H1 (cell line): ENCODE data around the gene CHN2. TPM values are rescaled to one million over a fixed set of nuclear protein-coding genes. Genes with fewer than 3 reads are reported as not detected.

ENCODE experiments used
- CTCF ChIA-PET: fragments of 300-600 bp; sonication (Branson Sonifier 250); formaldehyde crosslinking; loops from one replicate; lab custom pipeline; 2021; ENCODE audit not compliant: partially characterized antibody; lab: Charles Lee
- POLR2A ChIA-PET: fragments of 300-600 bp; sonication (Branson Sonifier 250); formaldehyde crosslinking; loops from one replicate; lab custom pipeline; 2021; ENCODE audit warnings: inconsistent platforms; ENCODE audit not compliant: partially characterized antibody; lab: Charles Lee
- DNase-seq, 2 experiments: peaks; one replicate each; pipeline versions ENCODE4 v3.0.0 to v3.0.0-alpha.2; 2010 to 2022; ENCODE audit warnings: low spot score in 2 of 2, low read depth in 1 of 2, mixed read lengths in 1 of 2
- FAIRE-seq: peaks from 2 replicates; lab custom pipeline; 2011; peaks lifted over from hg19 to GRCh38; lab: Jason Lieb, UNC
- H2AFZ ChIP-seq: 2 replicates; pipeline ENCODE4 v1.8.1; 2012; ENCODE audit warnings: low read length, inconsistent platforms
- H2AK5ac ChIP-seq: 2 replicates; pipeline ENCODE4 v1.6.1; 2013; ENCODE audit warnings: low read depth, low read length
- H2BK120ac ChIP-seq: replicated peaks from 2 replicates; pipeline ENCODE3; 2013; ENCODE audit warnings: low read depth, low read length, inconsistent platforms
- H2BK12ac ChIP-seq: 2 replicates; pipeline ENCODE4 v1.6.1; 2013; ENCODE audit warnings: low read depth, low read length
- H2BK15ac ChIP-seq: 2 replicates; pipeline ENCODE4 v1.6.1; 2013; ENCODE audit warnings: low read length
- H2BK20ac ChIP-seq: 2 replicates; pipeline ENCODE4 v1.6.1; 2013; ENCODE audit warnings: low read length
- H2BK5ac ChIP-seq: 2 replicates; pipeline ENCODE4 v1.6.1; 2013; ENCODE audit warnings: low read depth, low read length
- H3K14ac ChIP-seq: 2 replicates; pipeline ENCODE4 v1.6.1; 2013; ENCODE audit warnings: inconsistent platforms; ENCODE audit not compliant: insufficient read length
- H3K18ac ChIP-seq: 2 replicates; pipeline ENCODE4 v1.6.1; 2013; ENCODE audit warnings: low read length; ENCODE audit errors: extremely low read depth
- H3K23ac ChIP-seq: 2 replicates; pipeline ENCODE4 v1.6.1; 2013; ENCODE audit warnings: inconsistent platforms; ENCODE audit not compliant: insufficient read length
- H3K23me2 ChIP-seq: 2 replicates; pipeline ENCODE4 v1.6.1; 2013; ENCODE audit warnings: low read depth, low read length
- H3K27ac ChIP-seq: 2 replicates; pipeline ENCODE4 v1.6.1; 2011; ENCODE audit warnings: low read depth, low read length, inconsistent platforms
- H3K27me3 ChIP-seq, 4 experiments: replicated peaks in 1 of 4; 1 replicate in 1 of 4; 2 replicates in 3 of 4; pipeline versions ENCODE4 v1.6.1 to v1.8.1; 2011 to 2013; ENCODE audit warnings: low read length in 3 of 4, mild to moderate bottlenecking in 3 of 4, inconsistent platforms in 2 of 4, mixed read lengths in 2 of 4, moderate library complexity in 1 of 4; ENCODE audit not compliant: control insufficient read depth in 3 of 4, insufficient read depth in 3 of 4; ENCODE audit errors: extremely low read depth in 1 of 4
- H3K36me3 ChIP-seq, 4 experiments: 2 replicates each; pipeline versions ENCODE4 v1.6.1 to v1.8.1; 2011 to 2013; ENCODE audit warnings: mild to moderate bottlenecking in 4 of 4, low read length in 3 of 4, moderate library complexity in 2 of 4, control low read depth in 1 of 4, inconsistent platforms in 1 of 4; ENCODE audit not compliant: insufficient read depth in 4 of 4, control insufficient read depth in 2 of 4
- H3K4ac ChIP-seq: replicated peaks from 2 replicates; pipeline ENCODE3; 2013; ENCODE audit warnings: low read length, low read depth, mixed read lengths, inconsistent platforms; ENCODE audit not compliant: insufficient read length
- H3K4me1 ChIP-seq, 4 experiments: replicated peaks in 1 of 4; 1 replicate in 1 of 4; 2 replicates in 3 of 4; pipeline versions ENCODE4 v1.6.1 to v1.8.1; 2011 to 2013; ENCODE audit warnings: low read length in 3 of 4, inconsistent platforms in 2 of 4, mixed read lengths in 1 of 4; ENCODE audit not compliant: insufficient read depth in 4 of 4, control insufficient read depth in 3 of 4
- H3K4me2 ChIP-seq, 2 experiments: 2 replicates each; pipeline versions ENCODE4 v1.6.1 to v1.8.1; 2011 to 2013; ENCODE audit warnings: low read depth in 2 of 2, low read length in 2 of 2, control low read depth in 1 of 2, inconsistent platforms in 1 of 2, mild to moderate bottlenecking in 1 of 2; ENCODE audit not compliant: insufficient read depth in 1 of 2
- H3K4me3 ChIP-seq, 4 experiments: fragments of 200-600, 300-600 bp in 1 of 4; sonication (generic), shearing (Covaris generic), sonication (Bioruptor Twin) in 1 of 4; 2 replicates each; pipeline versions ENCODE4 v1.5.1 to v1.8.1; 2011 to 2016; ENCODE audit warnings: low read length in 4 of 4, low read depth in 3 of 4, control low read depth in 2 of 4, inconsistent platforms in 2 of 4, mild to moderate bottlenecking in 2 of 4, mixed read lengths in 1 of 4, moderate library complexity in 1 of 4; ENCODE audit not compliant: insufficient read depth in 2 of 4; ENCODE audit errors: extremely low read depth in 1 of 4
- H3K56ac ChIP-seq: replicated peaks from 2 replicates; pipeline ENCODE3; 2013; ENCODE audit warnings: low read depth, mild to moderate bottlenecking, mixed read lengths, low read length, inconsistent platforms; ENCODE audit not compliant: insufficient read length
- H3K79me1 ChIP-seq: 2 replicates; pipeline ENCODE4 v1.6.1; 2013; ENCODE audit warnings: low read depth, low read length, control low read depth
- H3K79me2 ChIP-seq, 2 experiments: 2 replicates each; pipeline versions ENCODE4 v1.6.1 to v1.8.1; 2012 to 2013; ENCODE audit warnings: low read length in 2 of 2, mild to moderate bottlenecking in 2 of 2, inconsistent platforms in 1 of 2; ENCODE audit not compliant: insufficient read depth in 2 of 2, control insufficient read depth in 1 of 2
- H3K9ac ChIP-seq, 4 experiments: replicated peaks in 1 of 4; 1 replicate in 1 of 4; 2 replicates in 3 of 4; pipeline versions ENCODE4 v1.6.1 to v1.8.1; 2011 to 2013; ENCODE audit warnings: low read depth in 3 of 4, low read length in 3 of 4, control low read depth in 2 of 4, mild to moderate bottlenecking in 2 of 4, moderate library complexity in 2 of 4, inconsistent platforms in 1 of 4; ENCODE audit errors: extremely low read depth in 1 of 4
- H3K9me3 ChIP-seq, 2 experiments: 2 replicates each; pipeline versions ENCODE4 v1.6.1 to v1.8.1; 2012 to 2013; ENCODE audit warnings: mild to moderate bottlenecking in 2 of 2, moderate library complexity in 2 of 2, control low read depth in 1 of 2, inconsistent platforms in 1 of 2, low read depth in 1 of 2, low read length in 1 of 2, mixed read lengths in 1 of 2; ENCODE audit not compliant: insufficient read depth in 2 of 2
- H4K20me1 ChIP-seq, 2 experiments: replicated peaks in 1 of 2; 2 replicates each; pipeline versions ENCODE3 to v1.8.1; 2011 to 2013; ENCODE audit warnings: inconsistent platforms in 2 of 2, low read length in 2 of 2, mild to moderate bottlenecking in 1 of 2; ENCODE audit not compliant: insufficient read depth in 2 of 2, control insufficient read depth in 1 of 2
- H4K5ac ChIP-seq: 2 replicates; pipeline ENCODE4 v1.6.1; 2013; ENCODE audit warnings: low read length, low read depth, mixed read lengths, inconsistent platforms; ENCODE audit not compliant: insufficient read length
- H4K8ac ChIP-seq: 2 replicates; pipeline ENCODE4 v1.8.0; 2013; ENCODE audit warnings: mild to moderate bottlenecking, moderate library complexity, low read length, inconsistent platforms; ENCODE audit not compliant: insufficient read depth; ENCODE audit errors: extremely low read depth
- H4K91ac ChIP-seq: replicated peaks from 2 replicates; pipeline ENCODE3; 2013; ENCODE audit warnings: low read length, mixed read lengths, inconsistent platforms; ENCODE audit not compliant: insufficient read length
- PHF8 ChIP-seq: fragments of 200-600 bp; sonication (generic); conservative IDR thresholded peaks from 2 replicates; pipeline ENCODE4 v1.7.1; 2012; ENCODE audit warnings: low read depth, mild to moderate bottlenecking, inconsistent platforms, low read length, moderate library complexity
- POU5F1 ChIP-seq: IDR thresholded peaks from 2 replicates; pipeline ENCODE4 v1.6.1; 2011; ENCODE audit warnings: low read depth, mild to moderate bottlenecking, low read length, moderate library complexity
- RBBP5 ChIP-seq: IDR thresholded peaks from 2 replicates; pipeline ENCODE4 v1.7.1; 2012; ENCODE audit warnings: low read depth, mild to moderate bottlenecking, inconsistent platforms, low read length, moderate library complexity, borderline replicate concordance
- SRF ChIP-seq: IDR thresholded peaks from 2 replicates; pipeline ENCODE4 v1.6.1; 2011; ENCODE audit warnings: mild to moderate bottlenecking, low read depth, low read length, moderate library complexity
- WGBS, 2 experiments: shearing (Covaris generic) in 1 of 2; methylation state at CpG; one replicate each; pipeline versions ENCODE4 v1.1.6 to v1.1.7; 2013 to 2015; ENCODE audit warnings: low lambda C conversion rate in 2 of 2, mixed read lengths in 2 of 2, inconsistent platforms in 1 of 2, low coverage in 1 of 2, missing lambda C conversion rate in 1 of 2; ENCODE audit not compliant: insufficient replicate concordance in 2 of 2, insufficient coverage in 1 of 2, insufficient read length in 1 of 2; ENCODE audit errors: extremely low coverage in 1 of 2, missing lambda C conversion rate in 1 of 2; 5-methylcytosine and 5-hydroxymethylcytosine counted together
- polyA plus RNA-seq, 7 experiments: library from polyadenylated mRNA; depleted of rRNA in 3 of 7; stranded (reverse) in 5 of 7; unstranded in 2 of 7; fragments of >200 nt in 5 of 7; fragments of 200-250 nt in 2 of 7; gene quantifications; 1 replicate in 5 of 7; 2 replicates in 1 of 7; 4 replicates in 1 of 7; pipeline versions ENCODE4 v1.2.1 to v1.2.3, GENCODE V29; 2011 to 2013; ENCODE audit warnings: missing spikeins in 2 of 7, mixed read lengths in 2 of 7
- total RNA-seq: library from RNA; stranded (reverse); fragmentation: NEBNext Ultra II Directional; extraction: Animal tissue kit (Norgen Biotek cat#: 25700); gene quantifications from 2 replicates; pipeline ENCODE4 v1.2.1, GENCODE V29; 2021

The CHN2 gene
- total and polyA plus RNA-seq, 2 of the 8 experiments (the other 6 are each of a cell fraction or from before 2014, with no cell fraction given): 2.9 to 4.8 TPM

- no peak for FAIRE-seq
Measured at GRCh38 chr7:29471444-29472138, 277.0 kb downstream of the CHN2 start.

More at GRCh38 chr7:29471444-29472138, 277.0 kb downstream of the CHN2 start:
- Histone ChIP-seq H2BK12ac (no peak overlapping the region), H4K8ac (no peak overlapping the region; the same call in 1 of the 2 replicates), H3K4me2 (no peak overlapping the region), H3K18ac (no peak overlapping the region), H3K9ac (no peak overlapping the region; a peak in 1 of 7 replicates), H3K56ac (no peak overlapping the region), H3K4ac (no peak overlapping the region), H2BK15ac (no peak overlapping the region), H2BK120ac (no peak overlapping the region), H4K20me1 (no peaks in the 10 kb centered on the region), H3K14ac (no peak overlapping the region), H3K23me2 (no peaks in the 10 kb centered on the region; the same call in 1 of the 2 replicates), H2AK5ac (no peak overlapping the region), H4K91ac (no peak overlapping the region), H3K27ac (no peak overlapping the region), H3K9me3 (no peaks in the 10 kb centered on the region), H2BK20ac (no peak overlapping the region), H3K79me1 (no peaks in the 10 kb centered on the region), H2AFZ (no peak overlapping the region), H3K23ac (no peak overlapping the region), H3K36me3 (no peaks in the 10 kb centered on the region), H3K4me1 (no peaks in the 10 kb centered on the region), H3K27me3 (no peaks in the 10 kb centered on the region), H2BK5ac (no peak overlapping the region), H3K4me3 (no peak overlapping the region), H4K5ac (no peak overlapping the region), H3K79me2 (no peaks in the 10 kb centered on the region)
- CTCF ChIA-PET: interaction anchor here (1.1 to 2.2 kb wide), 2 partner anchors 14 to 550 kb away, joined by 3 to 6 read pairs; no protein-coding TSS in a partner anchor
- WGBS, 2 experiments: 92% methylated on average over 13 of the region's 13 CpGs; no CpG with 5 or more reads in 1 of the 2 experiments
- DNase-seq: no peak
- no peak for TF ChIP-seq RBBP5
- TF ChIP-seq POU5F1: no peak
- TF ChIP-seq SRF: no peak
- TF ChIP-seq PHF8: no peak
- POLR2A ChIA-PET: no interaction called here
